Spleen (tissue), 11 donors: ENCODE measurements around the gene PAPLN. TPM values are rescaled to one million over a fixed set of nuclear protein-coding genes. Genes with fewer than 3 reads are reported as not detected.

Source experiments
- DNase-seq: peaks from one replicate; pipeline ENCODE4 v3.0.0-alpha.2; 2020
- H3K27ac ChIP-seq, 8 donors: fragments of 200-600 bp; sonication (generic) in 7 of 8; 1 replicate in 4 of 8; 2 replicates in 4 of 8; pipeline versions ENCODE4 v1.5.0 to v1.8.0; 2016 to 2021; ENCODE audit warnings: inconsistent platforms in 4 of 8, mild to moderate bottlenecking in 4 of 8, moderate library complexity in 1 of 8
- H3K27me3 ChIP-seq, 7 donors: fragments of 200-600 bp; sonication (generic) in 6 of 7; replicated peaks in 1 of 7; 1 replicate in 4 of 7; 2 replicates in 3 of 7; pipeline versions ENCODE4 v1.5.0 to v1.8.0; 2016 to 2021; ENCODE audit warnings: inconsistent platforms in 3 of 7, mild to moderate bottlenecking in 1 of 7
- H3K36me3 ChIP-seq, 6 donors: fragments of 200-600 bp; sonication (generic) in 5 of 6; 1 replicate in 4 of 6; 2 replicates in 2 of 6; pipeline versions ENCODE4 v1.5.0 to v1.8.0; 2016 to 2021; ENCODE audit warnings: inconsistent platforms in 2 of 6
- H3K4me1 ChIP-seq, 6 donors: fragments of 200-600 bp; sonication (generic) in 5 of 6; 1 replicate in 3 of 6; 2 replicates in 3 of 6; pipeline versions ENCODE4 v1.5.0 to v1.8.0; 2016 to 2021; ENCODE audit warnings: inconsistent platforms in 3 of 6
- H3K4me3 ChIP-seq, 8 donors: fragments of 200-600 bp; sonication (generic) in 7 of 8; 1 replicate in 4 of 8; 2 replicates in 4 of 8; pipeline versions ENCODE4 v1.5.0 to v1.8.0; 2016 to 2021; ENCODE audit warnings: inconsistent platforms in 4 of 8, mild to moderate bottlenecking in 4 of 8, moderate library complexity in 2 of 8
- H3K9me3 ChIP-seq, 8 donors: fragments of 200-600 bp; sonication (generic) in 7 of 8; 1 replicate in 4 of 8; 2 replicates in 4 of 8; pipeline versions ENCODE4 v1.5.0 to v1.8.0; 2016 to 2021; ENCODE audit warnings: inconsistent platforms in 4 of 8
- POLR2A ChIP-seq, 3 donors: fragments of 450-650 bp; IDR thresholded peaks; one replicate each; pipeline ENCODE4 v1.5.1; 2017; ENCODE audit warnings: antibody characterized with exemption in 3 of 3, mild to moderate bottlenecking in 1 of 3
- POLR2AphosphoS5 ChIP-seq, 3 donors: sonication (generic); formaldehyde crosslinking; IDR thresholded peaks; one replicate each; pipeline ENCODE4 v1.5.1; 2017; ENCODE audit warnings: antibody characterized with exemption in 3 of 3
- WGBS, 5 donors: extraction: QIAGEN DNeasy Blood & Tissue Kit in 3 of 5; methylation state at CpG; one replicate each; pipeline versions ENCODE4 v1.1.5 to v1.1.7; 2013 to 2018; 5-methylcytosine and 5-hydroxymethylcytosine counted together
- intact Hi-C: fragments of 100-400 bp; cut with DNase I; formaldehyde crosslinking; loops from one replicate; pipeline ENCODE4 v1.15.0; 2023; ENCODE audit warnings: low total_unique reads
- polyA plus RNA-seq, 3 donors: library from polyadenylated mRNA; stranded (reverse); fragments of 200-250 nt; gene quantifications; one replicate each; pipeline ENCODE4 v1.2.1, GENCODE V29; 2013
- total RNA-seq, 7 donors: library from RNA; depleted of rRNA in 3 of 7; stranded (reverse); fragments of >200 nt in 3 of 7; fragmentation: NEBNext Ultra II Directional in 4 of 7; extraction: Animal tissue kit (Norgen Biotek cat#: 25700) in 4 of 7; gene quantifications; one replicate each; pipeline versions ENCODE4 v1.1.0 to v1.2.1, GENCODE V29; 2016 to 2021
- TF ChIP-seq, protein P1 (sequence below), 11 experiments: fragments of 200-600 bp in 7 of 11; fragments of 450-650 bp in 4 of 11; sonication (generic) in 4 of 11; IDR thresholded peaks in 8 of 11; conservative IDR thresholded peaks in 3 of 11; 1 replicate in 7 of 11; 2 replicates in 4 of 11; pipeline versions ENCODE4 v1.4.0 to v1.8.0; 2016 to 2021; ENCODE audit warnings: antibody characterized with exemption in 11 of 11, inconsistent platforms in 4 of 11, mild to moderate bottlenecking in 1 of 11
- donor health status: healthy with polysubstance abuse.
- donor health status: DM: no; HTN: no; CAD: no; lungs with moderate emphysema.
- donor health status: DM: no; HTN: no; CAD: no.
- donor health status: Bipolar disorder and iron deficiency.
- donor health status: healthy.
- donor health status: DM: no; HTN: no; CAD: no.
- donor health status: DM: yes; HTN: yes; CAD: no.

The PAPLN gene
- total and polyA plus RNA-seq, 10 donors = 20.3 to 57.2 (median 42.0) TPM

DNA sequence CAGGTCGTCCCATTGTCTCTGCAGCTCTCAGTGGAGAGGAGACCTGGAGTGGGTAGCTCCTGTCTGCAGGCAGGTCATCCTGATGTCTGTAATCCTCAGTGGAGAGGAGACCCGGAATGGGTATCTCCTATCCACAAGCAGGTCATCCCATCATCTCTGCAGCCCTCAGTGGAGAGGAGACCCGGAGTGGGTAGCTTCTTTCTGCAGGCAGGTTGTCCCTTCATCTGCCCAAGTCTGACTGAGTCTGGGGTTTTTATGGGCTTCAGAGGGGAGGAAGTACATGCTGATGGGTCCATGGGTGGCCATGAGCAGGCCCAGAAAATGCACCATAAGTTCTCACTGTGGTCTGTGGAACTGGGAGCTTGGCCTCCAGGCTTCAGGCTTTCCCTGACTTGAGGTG lies 28.9 kb upstream of the PAPLN start:
- Histone ChIP-seq H3K9me3 (peaks cover 0 to 6% (median 0%) of the 10 kb centered on the region in 8 donors), H3K27me3 (no peaks in the 10 kb centered on the region), H3K4me3 (no peak overlapping the region), H3K36me3 (peaks cover 3 to 100% (median 67%) of the 10 kb centered on the region in 6 donors), H3K27ac (no peak overlapping the region), H3K4me1 (no peaks in the 10 kb centered on the region)
- intact Hi-C loops = no loop called here
- WGBS, 5 donors = 95 to 100% (median 98%) methylated on average over 2 to 3 of the region's 3 CpGs
- TF ChIP-seq, protein P1, sequence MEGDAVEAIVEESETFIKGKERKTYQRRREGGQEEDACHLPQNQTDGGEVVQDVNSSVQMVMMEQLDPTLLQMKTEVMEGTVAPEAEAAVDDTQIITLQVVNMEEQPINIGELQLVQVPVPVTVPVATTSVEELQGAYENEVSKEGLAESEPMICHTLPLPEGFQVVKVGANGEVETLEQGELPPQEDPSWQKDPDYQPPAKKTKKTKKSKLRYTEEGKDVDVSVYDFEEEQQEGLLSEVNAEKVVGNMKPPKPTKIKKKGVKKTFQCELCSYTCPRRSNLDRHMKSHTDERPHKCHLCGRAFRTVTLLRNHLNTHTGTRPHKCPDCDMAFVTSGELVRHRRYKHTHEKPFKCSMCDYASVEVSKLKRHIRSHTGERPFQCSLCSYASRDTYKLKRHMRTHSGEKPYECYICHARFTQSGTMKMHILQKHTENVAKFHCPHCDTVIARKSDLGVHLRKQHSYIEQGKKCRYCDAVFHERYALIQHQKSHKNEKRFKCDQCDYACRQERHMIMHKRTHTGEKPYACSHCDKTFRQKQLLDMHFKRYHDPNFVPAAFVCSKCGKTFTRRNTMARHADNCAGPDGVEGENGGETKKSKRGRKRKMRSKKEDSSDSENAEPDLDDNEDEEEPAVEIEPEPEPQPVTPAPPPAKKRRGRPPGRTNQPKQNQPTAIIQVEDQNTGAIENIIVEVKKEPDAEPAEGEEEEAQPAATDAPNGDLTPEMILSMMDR (IDR thresholded peaks at IDR 0.05 in 8 of 11, conservative IDR thresholded peaks at IDR 0.05 in 3 of 11) = no peak
- TF ChIP-seq POLR2AphosphoS5 (IDR thresholded peaks at IDR 0.05) (no peak), POLR2A (IDR thresholded peaks at IDR 0.05) (no peak)
- DNase-seq = no peak

DNA sequence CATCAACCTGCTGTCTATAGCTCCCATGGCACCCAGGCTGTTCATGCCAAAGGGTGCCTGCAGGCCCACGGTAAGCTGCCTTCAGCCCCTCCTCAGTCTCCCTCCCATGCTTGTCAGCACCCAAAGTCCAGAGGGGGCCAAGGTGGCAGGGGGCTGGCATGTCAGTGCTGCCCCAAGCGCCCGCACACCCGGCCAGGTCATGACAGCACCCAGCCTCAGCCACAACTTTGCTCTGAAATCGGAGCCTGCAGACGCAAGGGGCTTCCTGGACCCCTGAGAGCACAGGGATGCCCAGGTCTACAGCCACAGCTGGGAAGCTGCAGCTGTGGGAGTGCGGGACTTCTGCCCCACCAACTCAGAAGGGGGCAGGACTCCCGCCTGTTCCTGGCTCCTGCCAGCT lies 28.5 kb upstream of the PAPLN start:
- H3K9me3 ChIP-seq = peaks cover 0 to 6% (median 0%) of the 10 kb centered on the region in 8 donors
- TF ChIP-seq POLR2AphosphoS5 (IDR thresholded peaks at IDR 0.05) (peak in 1 of 3 donors; percentile 61), POLR2A (IDR thresholded peaks at IDR 0.05) (no peak)
- TF ChIP-seq, protein P1 (IDR thresholded peaks at IDR 0.05 in 8 of 11, conservative IDR thresholded peaks at IDR 0.05 in 3 of 11) = no peak
- H3K27ac ChIP-seq = no peak overlapping the region
- no peaks in the 10 kb centered on the region for H3K27me3 ChIP-seq
- H3K4me1 ChIP-seq = no peaks in the 10 kb centered on the region
- peaks cover 3 to 100% (median 70%) of the 10 kb centered on the region in 6 donors for H3K36me3 ChIP-seq
- no peak overlapping the region for H3K4me3 ChIP-seq
- no peak for DNase-seq
- intact Hi-C loops = no loop called here
- 89 to 100% (median 97%) methylated on average over 5 to 8 of the region's 8 CpGs for WGBS, 5 donors

DNA sequence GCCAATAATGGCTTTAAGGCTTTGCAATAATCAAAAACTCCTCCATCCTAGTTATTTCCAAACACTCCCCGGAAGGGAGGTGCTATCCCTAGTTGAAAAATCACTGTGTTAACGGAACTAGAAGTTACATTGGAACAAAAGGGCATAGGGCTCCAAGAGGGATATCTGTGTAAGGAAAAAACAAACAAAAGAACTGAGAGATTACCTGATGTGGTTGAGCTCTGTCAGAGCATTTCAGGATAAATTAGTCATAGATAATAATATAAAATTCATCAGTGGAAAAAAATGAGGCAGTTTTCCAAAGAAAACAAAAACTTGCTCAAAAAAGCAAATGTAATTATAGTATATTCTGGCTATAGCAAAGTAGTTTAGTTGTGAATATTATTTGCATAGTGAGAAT lies 27.4 kb upstream of the PAPLN start:
- Histone ChIP-seq H3K27ac (no peak overlapping the region), H3K9me3 (peaks cover 0 to 6% (median 0%) of the 10 kb centered on the region in 8 donors), H3K27me3 (no peaks in the 10 kb centered on the region), H3K4me1 (no peaks in the 10 kb centered on the region), H3K36me3 (peaks cover 3 to 100% (median 71%) of the 10 kb centered on the region in 6 donors), H3K4me3 (no peak overlapping the region)
- intact Hi-C loops = no loop called here
- 83 to 93% (median 90%) methylated on average over 2 of the region's 2 CpGs for WGBS, 5 donors
- DNase-seq = no peak
- TF ChIP-seq POLR2A (IDR thresholded peaks at IDR 0.05) = no peak
- TF ChIP-seq, protein P1 (IDR thresholded peaks at IDR 0.05 in 8 of 11, conservative IDR thresholded peaks at IDR 0.05 in 3 of 11) = no peak
- TF ChIP-seq POLR2AphosphoS5 (IDR thresholded peaks at IDR 0.05) = no peak

DNA sequence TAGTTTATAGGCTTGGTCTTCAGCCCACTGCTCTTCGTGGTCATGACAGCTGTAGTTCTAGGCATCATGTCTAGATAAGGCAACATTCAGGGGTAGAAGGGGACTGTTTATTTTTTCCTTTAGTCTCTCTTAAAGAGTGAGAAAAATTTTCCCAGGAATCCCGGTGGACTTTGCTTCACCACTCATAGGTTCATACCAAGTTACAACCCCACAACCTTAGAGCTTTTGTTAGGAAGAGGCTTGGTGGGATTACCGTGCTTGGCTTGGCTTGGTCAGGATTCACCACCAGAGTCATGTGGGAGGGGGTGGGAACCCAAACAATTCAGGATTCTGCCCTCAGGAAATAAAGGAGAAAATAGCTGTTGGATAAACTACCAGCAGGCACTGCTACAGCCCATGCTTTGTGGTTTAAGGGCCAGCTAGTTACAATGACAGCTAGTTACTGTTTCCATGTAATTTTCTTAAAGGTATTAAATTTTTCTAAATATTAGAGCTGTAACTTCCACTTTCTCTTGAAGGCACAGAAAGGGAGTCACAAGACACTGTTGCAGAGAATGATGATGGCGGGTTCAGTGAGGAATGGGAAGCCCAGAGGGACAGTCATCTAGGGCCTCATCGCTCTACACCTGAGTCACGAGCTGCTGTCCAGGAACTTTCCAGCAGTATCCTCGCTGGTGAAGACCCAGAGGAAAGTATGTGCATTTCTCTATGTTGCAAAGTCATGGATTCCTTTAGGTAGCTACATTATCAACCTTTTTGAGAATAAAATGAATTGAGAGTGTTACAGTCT lies 25.9 kb upstream of the PAPLN start:
- TF ChIP-seq POLR2AphosphoS5 (IDR thresholded peaks at IDR 0.05) (no peak), POLR2A (IDR thresholded peaks at IDR 0.05) (no peak)
- TF ChIP-seq, protein P1 (IDR thresholded peaks at IDR 0.05 in 8 of 11, conservative IDR thresholded peaks at IDR 0.05 in 3 of 11) = no peak
- Histone ChIP-seq H3K36me3 (peaks cover 3 to 100% (median 70%) of the 10 kb centered on the region in 6 donors), H3K27me3 (no peaks in the 10 kb centered on the region), H3K4me1 (no peaks in the 10 kb centered on the region), H3K27ac (no peak overlapping the region), H3K9me3 (peaks cover 0 to 6% (median 0%) of the 10 kb centered on the region in 8 donors), H3K4me3 (no peak overlapping the region)
- DNase-seq = no peak
- intact Hi-C loops = no loop called here
- 90 to 96% (median 95%) methylated on average over 7 of the region's 7 CpGs for WGBS, 5 donors
